ENCODE measurements around the gene RERE.
"Not testable (repeated sequence)": the region's sequence is repeated elsewhere in the genome, so short reads cannot be mapped to it uniquely, and the experiment has no call there.

RERE gene

DNA sequence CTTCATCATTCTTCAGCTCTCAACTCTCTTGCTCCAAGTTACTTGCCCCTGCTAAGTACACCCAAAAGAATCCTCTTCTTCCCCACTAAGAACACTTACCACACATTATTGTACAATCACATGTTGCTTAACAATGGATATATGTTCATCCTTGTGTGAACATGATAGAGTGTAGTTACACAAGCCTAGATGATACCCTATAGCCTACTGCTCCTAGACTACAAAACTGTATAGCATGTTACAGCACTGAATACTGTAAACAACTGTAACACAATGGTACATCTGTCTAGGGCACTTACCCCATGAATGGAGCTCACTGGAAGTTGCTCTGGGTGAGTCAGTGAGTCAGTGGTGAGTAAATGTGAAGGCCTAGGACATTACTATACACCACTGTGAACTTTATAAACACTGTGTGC lies 77.4 kb downstream of the RERE start:
- in situ Hi-C loops (cut with MboI; ENCODE audit: low pct_unique_long_range_greater_than_20kb, low sequenced_read_pairs, unreplicated experiment): no loop called here
- no peak for DNase-seq (ENCODE audit: low spot score)
- TF ChIP-seq, protein P1, sequence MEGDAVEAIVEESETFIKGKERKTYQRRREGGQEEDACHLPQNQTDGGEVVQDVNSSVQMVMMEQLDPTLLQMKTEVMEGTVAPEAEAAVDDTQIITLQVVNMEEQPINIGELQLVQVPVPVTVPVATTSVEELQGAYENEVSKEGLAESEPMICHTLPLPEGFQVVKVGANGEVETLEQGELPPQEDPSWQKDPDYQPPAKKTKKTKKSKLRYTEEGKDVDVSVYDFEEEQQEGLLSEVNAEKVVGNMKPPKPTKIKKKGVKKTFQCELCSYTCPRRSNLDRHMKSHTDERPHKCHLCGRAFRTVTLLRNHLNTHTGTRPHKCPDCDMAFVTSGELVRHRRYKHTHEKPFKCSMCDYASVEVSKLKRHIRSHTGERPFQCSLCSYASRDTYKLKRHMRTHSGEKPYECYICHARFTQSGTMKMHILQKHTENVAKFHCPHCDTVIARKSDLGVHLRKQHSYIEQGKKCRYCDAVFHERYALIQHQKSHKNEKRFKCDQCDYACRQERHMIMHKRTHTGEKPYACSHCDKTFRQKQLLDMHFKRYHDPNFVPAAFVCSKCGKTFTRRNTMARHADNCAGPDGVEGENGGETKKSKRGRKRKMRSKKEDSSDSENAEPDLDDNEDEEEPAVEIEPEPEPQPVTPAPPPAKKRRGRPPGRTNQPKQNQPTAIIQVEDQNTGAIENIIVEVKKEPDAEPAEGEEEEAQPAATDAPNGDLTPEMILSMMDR (IDR thresholded peaks at IDR 0.05; ENCODE audit: extremely low read depth, insufficient read depth, missing control alignments): no peak

DNA sequence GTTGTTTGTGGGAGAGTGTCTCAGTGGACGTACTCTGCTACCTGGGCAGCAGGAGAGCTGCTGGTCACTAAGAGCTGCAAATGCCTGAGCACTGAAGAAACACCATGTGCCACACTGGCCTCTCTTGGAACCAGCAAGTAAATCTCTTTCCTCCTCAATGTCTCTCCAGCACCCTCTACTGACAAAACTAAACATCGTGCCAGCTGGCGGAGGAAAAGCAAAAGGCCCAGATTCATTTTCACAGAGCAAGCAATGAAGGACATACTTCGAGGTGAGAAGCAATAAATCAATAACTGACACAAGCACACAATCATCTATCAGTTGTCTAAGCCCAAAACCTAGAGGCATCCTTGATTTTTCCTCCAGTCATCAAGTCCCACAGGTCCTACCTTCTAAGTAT lies 78.1 kb downstream of the RERE start:
- in situ Hi-C loops (cut with MboI; ENCODE audit: low pct_unique_long_range_greater_than_20kb, low sequenced_read_pairs, unreplicated experiment): no loop called here
- TF ChIP-seq, protein P1 (IDR thresholded peaks at IDR 0.05; ENCODE audit: extremely low read depth, insufficient read depth, missing control alignments): no peak
- DNase-seq (ENCODE audit: low spot score): no peak

DNA sequence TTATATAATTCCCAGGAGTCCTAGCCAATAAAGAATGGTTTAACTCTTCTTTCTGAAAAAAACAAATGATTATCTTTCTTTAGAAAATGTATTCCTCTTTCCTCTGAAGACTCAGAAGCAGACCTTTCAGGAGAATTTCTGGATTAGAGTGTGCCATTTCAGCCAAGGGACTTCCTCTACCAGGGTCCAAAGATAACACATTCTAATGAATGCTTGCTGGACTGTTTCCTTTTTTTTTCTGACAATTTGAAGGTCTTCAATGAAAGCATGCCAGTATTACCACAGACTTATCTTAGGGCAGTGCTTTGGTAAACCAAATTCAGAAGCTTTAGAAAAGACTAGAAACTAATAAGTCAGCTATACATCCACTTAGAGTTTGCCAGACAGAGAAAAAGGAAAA lies 80.5 kb downstream of the RERE start:
- no peak for DNase-seq (ENCODE audit: low spot score)
- TF ChIP-seq, protein P1 (IDR thresholded peaks at IDR 0.05; ENCODE audit: extremely low read depth, insufficient read depth, missing control alignments): no peak
- in situ Hi-C loops (cut with MboI; ENCODE audit: low pct_unique_long_range_greater_than_20kb, low sequenced_read_pairs, unreplicated experiment): no loop called here

DNA sequence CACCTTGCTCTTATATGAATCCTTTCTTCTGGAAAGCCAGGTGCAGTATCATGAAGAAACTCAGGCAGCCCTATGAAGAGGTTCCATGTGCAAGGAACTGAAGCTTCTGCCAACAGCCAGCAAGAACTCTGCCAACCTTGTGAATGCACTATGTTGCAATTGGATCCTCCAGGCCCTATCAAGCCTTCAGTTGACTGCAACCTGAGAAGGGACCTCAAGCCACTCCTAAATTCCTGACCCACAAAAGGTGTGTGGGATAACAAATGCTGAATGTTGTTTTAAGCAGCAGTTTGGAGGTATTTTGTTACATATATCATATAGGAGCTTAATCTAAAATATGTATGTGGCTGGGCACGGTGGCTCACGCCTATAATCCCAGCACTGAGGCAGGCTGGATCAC lies 84.0 kb downstream of the RERE start:
- in situ Hi-C loops (cut with MboI; ENCODE audit: low pct_unique_long_range_greater_than_20kb, low sequenced_read_pairs, unreplicated experiment): no loop called here
- TF ChIP-seq, protein P1 (IDR thresholded peaks at IDR 0.05; ENCODE audit: extremely low read depth, insufficient read depth, missing control alignments): no peak
- no peak for DNase-seq (ENCODE audit: low spot score)

DNA sequence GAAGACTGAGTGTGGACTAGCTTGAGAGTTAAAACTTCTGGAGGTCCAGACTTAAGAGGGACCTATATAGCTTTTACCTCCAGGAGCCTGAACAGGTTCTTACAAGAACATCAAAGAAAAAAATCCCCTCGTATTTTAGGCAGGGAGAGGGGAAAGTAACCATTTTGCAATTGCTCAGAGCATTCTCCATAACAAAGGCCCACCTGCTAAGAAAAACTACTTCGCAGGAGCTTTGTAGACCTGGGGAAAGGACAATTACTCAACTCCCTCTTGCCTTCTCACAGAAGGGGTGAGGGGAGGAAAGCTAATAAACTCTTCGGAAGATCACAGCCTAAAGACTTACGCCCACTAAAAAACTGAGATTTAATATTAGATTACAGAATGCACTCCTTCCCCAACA lies 86.3 kb downstream of the RERE start:
- TF ChIP-seq, protein P1 (IDR thresholded peaks at IDR 0.05; ENCODE audit: extremely low read depth, insufficient read depth, missing control alignments): no peak
- no peak for DNase-seq (ENCODE audit: low spot score)
- in situ Hi-C loops (cut with MboI; ENCODE audit: low pct_unique_long_range_greater_than_20kb, low sequenced_read_pairs, unreplicated experiment): no loop called here

DNA sequence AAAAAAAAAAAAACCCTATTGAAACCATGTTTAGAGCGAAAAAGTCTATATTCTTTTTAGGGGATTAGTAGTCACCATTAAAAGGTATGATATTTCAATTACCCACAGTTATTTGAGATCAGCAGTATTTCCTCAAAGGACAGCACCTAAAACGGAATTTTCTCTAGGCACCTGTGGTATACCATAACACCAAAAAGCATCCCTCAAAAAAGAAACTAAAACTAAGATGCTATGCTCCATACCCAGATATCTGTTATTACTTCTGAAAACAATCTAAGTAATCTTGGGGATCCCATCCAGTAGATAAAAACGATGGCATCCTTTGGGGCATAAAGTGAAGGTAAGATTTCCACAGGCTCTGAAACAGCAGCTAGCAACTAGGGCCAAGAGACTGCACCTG lies 89.0 kb downstream of the RERE start:
- DNase-seq (ENCODE audit: low spot score): no peak
- in situ Hi-C loops (cut with MboI; ENCODE audit: low pct_unique_long_range_greater_than_20kb, low sequenced_read_pairs, unreplicated experiment): no loop called here
- TF ChIP-seq, protein P1 (IDR thresholded peaks at IDR 0.05; ENCODE audit: extremely low read depth, insufficient read depth, missing control alignments): no peak

DNA sequence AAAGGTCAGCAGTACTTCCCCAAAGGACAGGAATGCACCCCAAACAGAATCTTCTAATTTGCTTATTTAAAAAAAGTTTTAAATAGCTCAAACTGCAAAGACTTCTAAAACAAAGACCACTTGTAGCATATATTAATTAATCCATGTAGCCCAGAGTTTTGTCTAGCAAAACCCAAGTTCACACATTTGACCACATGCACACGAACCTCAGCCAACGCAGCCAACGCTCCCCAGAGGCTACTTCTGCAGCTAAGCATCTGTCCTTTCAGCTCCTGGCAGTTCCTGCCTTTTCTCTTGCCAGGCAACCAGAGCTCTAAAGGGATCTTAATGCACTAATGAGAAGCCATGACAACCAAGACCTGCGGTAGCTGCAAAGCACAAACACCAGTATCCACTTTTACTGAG lies 89.6 kb downstream of the RERE start:
- in situ Hi-C loops (cut with MboI; ENCODE audit: low pct_unique_long_range_greater_than_20kb, low sequenced_read_pairs, unreplicated experiment): no loop called here
- DNase-seq (ENCODE audit: low spot score): no peak
- TF ChIP-seq, protein P1 (IDR thresholded peaks at IDR 0.05; ENCODE audit: extremely low read depth, insufficient read depth, missing control alignments): no peak

DNA sequence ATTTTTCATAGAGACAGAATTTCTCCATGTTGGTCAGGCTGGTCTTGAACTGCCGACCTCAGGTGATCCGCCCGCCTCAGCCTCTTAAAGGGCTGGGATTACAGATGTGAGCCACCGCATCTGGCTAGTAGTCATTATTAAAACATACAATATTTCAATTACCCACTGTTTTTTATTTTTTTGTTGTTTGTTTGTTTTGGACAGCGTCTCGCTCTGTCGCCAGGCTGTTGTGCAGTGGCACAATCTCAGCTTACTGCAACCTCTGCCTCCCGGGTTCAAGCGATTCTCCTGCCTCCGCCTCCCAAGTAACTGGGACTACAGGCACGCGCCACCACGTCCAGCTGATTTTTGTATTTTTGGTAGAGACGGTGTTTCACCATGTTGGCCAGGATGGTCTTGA lies 90.1 kb downstream of the RERE start:
- in situ Hi-C loops (cut with MboI; ENCODE audit: low pct_unique_long_range_greater_than_20kb, low sequenced_read_pairs, unreplicated experiment): not testable (repeated sequence)

DNA sequence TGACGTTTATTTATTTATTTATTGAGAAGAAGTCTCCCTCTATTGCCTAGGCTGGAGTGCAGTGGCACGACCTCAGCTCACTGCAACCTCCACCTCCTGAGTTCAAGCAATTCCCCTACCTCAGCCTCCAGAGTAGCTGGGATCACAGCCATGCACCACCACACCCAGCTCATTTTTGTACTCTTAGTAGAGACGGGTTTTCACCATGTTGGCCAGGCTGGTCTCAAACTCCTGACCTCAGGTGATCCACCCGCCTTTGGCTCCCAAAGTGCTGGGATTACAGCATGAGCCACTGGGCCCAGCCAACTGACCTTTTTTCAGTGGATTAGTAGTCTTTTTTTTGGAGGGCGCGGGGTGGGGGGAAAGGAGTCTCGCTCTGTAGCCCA lies 90.6 kb downstream of the RERE start:
- in situ Hi-C loops (cut with MboI; ENCODE audit: low pct_unique_long_range_greater_than_20kb, low sequenced_read_pairs, unreplicated experiment); DNase-seq (ENCODE audit: low spot score): not testable (repeated sequence)

More for the DNA sequence above, 90.1 kb downstream of the RERE start:
- not testable (repeated sequence) for DNase-seq (ENCODE audit: low spot score)

All from GM13977 (cell line).